ES-I3 (cell line): ENCODE measurements around the gene GOSR2.

Experiments used
- H3K36me3 ChIP-seq: 2 replicates; pipeline ENCODE4 v1.6.1; 2013; ENCODE audit warnings: mild to moderate bottlenecking, low read length, control low read depth, moderate library complexity; ENCODE audit not compliant: insufficient read depth
- H3K4me1 ChIP-seq: 2 replicates; pipeline ENCODE4 v1.6.1; 2013; ENCODE audit warnings: mild to moderate bottlenecking, control low read depth, low read length; ENCODE audit not compliant: insufficient read depth
- H3K9ac ChIP-seq: 2 replicates; pipeline ENCODE4 v1.6.1; 2013; ENCODE audit warnings: low read depth, mild to moderate bottlenecking, low read length, moderate library complexity
- H3K9me3 ChIP-seq: 2 replicates; pipeline ENCODE4 v1.6.1; 2013; ENCODE audit warnings: mild to moderate bottlenecking, low read length, moderate library complexity; ENCODE audit not compliant: control insufficient read depth, insufficient read depth

The GOSR2 gene

DNA sequence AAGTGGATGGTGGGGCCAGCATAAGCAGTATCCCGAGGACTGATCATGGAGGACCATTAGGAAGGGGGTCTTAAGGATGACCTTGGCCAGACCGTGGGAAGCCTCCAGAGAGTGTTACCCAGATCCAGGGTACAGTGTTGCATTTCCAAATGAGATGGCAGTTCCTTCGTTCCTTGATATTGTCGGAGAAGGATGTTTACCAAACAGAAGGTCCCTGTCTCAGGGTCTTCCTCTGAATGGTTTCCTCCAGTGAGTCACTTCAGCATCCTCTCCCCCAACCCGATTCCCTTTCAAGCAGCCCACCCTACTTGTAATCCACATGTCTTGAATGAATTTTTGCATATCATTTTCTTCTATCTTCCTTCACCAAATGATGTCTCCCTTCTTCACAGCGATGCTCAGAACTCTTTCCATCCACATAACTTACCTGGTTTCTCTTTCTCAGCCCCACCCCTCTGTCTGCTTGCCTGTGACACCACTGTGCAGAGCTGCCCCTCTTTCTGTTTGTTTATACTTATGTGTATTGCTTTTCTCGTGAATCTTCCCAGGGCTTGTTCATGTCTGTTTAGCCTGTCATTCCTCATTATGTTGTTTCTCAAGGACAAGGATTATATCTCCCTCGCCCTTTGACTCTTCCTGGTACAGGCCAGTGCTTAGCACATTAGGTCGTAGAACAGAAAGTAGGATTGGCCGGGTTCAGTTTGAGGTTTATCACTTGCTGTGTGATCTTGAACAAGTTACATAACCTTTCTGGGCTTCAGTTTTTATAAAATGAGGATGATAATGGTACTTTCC, 5.7 kb downstream of the GOSR2 start:
- Histone ChIP-seq H3K36me3 (peaks cover 32% of the 10 kb centered on the region), H3K4me1 (peaks cover 7% of the 10 kb centered on the region; the same call in 1 of the 2 replicates), H3K9me3 (no peaks in the 10 kb centered on the region), H3K9ac (no peak overlapping the region)

DNA sequence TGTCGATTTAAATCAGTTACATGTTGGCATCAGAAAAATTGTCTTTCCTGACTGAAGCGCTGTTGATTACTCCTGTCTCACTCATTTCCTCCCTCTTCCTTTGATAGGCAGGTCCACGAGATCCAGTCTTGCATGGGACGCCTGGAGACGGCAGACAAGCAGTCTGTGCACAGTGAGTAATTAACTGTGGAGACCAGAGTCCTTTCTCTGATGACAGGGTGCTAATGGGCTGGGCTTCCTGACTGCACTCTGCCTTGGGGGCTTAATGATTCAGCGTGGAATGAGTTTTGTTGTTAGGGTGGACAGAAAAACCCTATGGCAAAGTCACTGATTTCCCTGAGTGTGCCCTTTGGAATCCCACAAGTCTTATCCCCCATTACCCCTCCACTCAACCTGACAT, 6.5 kb downstream of the GOSR2 start:
- H3K4me1 ChIP-seq: peaks cover 1% of the 10 kb centered on the region; the same call in 1 of the 2 replicates
- no peaks in the 10 kb centered on the region for H3K9me3 ChIP-seq
- H3K36me3 ChIP-seq: peaks cover 36% of the 10 kb centered on the region
- no peak overlapping the region for H3K9ac ChIP-seq

DNA sequence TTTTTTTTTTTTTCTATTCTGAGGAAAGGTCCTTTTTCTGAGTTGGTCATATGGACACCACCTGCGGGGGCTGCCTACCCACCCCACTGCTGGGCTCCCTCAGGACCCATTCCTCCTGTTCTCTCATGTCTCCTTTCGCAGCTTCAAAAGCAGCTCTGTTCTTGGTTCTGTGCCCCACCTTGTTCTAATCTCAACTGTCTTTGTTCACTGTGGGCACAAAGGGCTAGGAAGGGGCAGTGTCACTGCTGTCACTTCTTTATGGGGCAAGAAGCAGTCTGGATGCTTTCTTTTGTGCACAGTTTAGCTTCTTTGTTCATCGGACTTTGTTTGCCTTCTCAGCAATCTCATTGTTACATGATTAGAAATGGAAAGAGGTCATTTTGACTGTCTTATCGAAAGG, 7.1 kb downstream of the GOSR2 start:
- no peak overlapping the region for H3K9ac ChIP-seq
- H3K9me3 ChIP-seq: no peaks in the 10 kb centered on the region
- H3K4me1 ChIP-seq: no peaks in the 10 kb centered on the region
- H3K36me3 ChIP-seq: peaks cover 40% of the 10 kb centered on the region

DNA sequence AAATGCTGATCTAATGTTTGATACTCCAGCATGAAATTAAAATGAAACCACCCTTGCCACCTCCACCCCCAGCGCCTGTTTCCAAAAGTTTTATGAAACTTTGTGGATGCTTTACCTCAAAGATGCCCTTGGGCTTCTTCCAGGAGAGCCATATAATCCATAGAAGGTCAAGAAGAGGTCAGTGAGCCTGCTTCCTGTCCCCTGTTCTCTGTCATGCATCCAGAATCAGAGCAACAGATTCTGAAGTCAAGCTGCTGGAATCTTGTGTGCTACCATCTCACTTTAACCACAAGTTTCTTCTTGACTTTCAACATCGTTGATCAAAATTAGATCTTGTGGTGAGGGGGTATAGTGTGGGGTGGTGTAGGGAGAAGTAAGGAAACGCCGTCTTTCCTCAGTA, 8.6 kb downstream of the GOSR2 start:
- Histone ChIP-seq H3K36me3 (peaks cover 55% of the 10 kb centered on the region), H3K9me3 (no peaks in the 10 kb centered on the region), H3K4me1 (no peaks in the 10 kb centered on the region), H3K9ac (no peak overlapping the region)

GRCh38 chr17:46935658-46936266, 12.8 kb downstream of the GOSR2 start:
- H3K4me1 ChIP-seq: no peaks in the 10 kb centered on the region
- H3K9ac ChIP-seq: no peak overlapping the region
- peaks cover 60% of the 10 kb centered on the region for H3K36me3 ChIP-seq
- no peaks in the 10 kb centered on the region for H3K9me3 ChIP-seq

DNA sequence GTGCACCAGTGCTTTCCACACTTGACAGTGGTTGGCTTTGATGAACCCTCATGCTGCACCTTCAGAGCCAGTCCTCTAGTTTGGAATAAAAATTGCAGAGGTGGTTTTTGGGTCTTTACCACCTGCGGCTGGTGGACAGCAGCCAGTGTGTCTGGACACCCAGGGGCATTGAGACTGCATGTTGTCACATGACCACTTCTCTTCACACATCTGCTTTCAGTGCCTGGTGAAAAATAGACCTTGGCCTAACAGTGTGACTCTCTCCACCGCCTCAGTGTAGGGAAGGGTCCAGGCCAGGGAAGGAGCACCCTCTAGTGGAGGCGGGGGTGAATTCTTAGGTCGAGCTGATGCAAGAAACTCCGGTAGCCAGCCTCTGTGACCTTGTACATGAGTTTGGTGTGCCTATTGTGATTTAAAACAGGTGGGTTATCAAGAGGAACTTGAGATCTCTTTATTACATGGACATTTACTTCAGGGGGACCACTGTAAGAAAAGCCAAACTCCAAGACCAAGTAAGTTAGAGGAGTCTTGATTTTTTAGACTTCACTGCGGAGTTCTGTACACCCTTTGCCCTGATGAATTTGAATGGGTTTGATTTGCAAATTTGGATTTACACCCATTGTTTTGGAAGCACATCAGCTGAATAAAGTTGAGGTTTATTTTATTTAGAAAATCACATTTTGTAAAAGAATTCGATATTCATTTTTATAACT, 17.9 kb downstream of the GOSR2 start:
- Histone ChIP-seq H3K36me3 (peaks cover 16% of the 10 kb centered on the region), H3K9ac (no peak overlapping the region), H3K4me1 (peaks cover 28% of the 10 kb centered on the region; the same call in 1 of the 2 replicates), H3K9me3 (no peaks in the 10 kb centered on the region)

- Histone ChIP-seq H3K36me3 (peaks cover 5% of the 10 kb centered on the region; the same call in 1 of the 2 replicates), H3K9ac (no peak overlapping the region), H3K9me3 (no peaks in the 10 kb centered on the region), H3K4me1 (peaks cover 28% of the 10 kb centered on the region; the same call in 1 of the 2 replicates)
Observed at GRCh38 chr17:46942441-46943217, 19.7 kb downstream of the GOSR2 start.

DNA sequence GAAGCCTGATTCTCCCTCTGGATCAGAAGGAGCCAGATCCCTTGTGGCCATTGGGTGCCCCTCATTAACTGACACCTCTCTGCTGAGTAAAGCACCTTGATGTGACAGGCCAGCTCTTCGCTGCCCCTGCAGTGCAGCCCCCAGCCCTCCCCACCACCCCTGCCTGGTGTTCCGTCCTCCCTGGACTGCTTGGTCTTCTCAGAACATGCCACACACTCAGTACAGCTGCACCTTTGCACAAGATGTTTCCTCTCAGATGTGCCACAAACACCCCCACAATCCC, 20.2 kb downstream of the GOSR2 start:
- Histone ChIP-seq H3K4me1 (peaks cover 28% of the 10 kb centered on the region; the same call in 1 of the 2 replicates), H3K9me3 (no peaks in the 10 kb centered on the region), H3K36me3 (peaks cover 5% of the 10 kb centered on the region; the same call in 1 of the 2 replicates), H3K9ac (no peak overlapping the region)

DNA sequence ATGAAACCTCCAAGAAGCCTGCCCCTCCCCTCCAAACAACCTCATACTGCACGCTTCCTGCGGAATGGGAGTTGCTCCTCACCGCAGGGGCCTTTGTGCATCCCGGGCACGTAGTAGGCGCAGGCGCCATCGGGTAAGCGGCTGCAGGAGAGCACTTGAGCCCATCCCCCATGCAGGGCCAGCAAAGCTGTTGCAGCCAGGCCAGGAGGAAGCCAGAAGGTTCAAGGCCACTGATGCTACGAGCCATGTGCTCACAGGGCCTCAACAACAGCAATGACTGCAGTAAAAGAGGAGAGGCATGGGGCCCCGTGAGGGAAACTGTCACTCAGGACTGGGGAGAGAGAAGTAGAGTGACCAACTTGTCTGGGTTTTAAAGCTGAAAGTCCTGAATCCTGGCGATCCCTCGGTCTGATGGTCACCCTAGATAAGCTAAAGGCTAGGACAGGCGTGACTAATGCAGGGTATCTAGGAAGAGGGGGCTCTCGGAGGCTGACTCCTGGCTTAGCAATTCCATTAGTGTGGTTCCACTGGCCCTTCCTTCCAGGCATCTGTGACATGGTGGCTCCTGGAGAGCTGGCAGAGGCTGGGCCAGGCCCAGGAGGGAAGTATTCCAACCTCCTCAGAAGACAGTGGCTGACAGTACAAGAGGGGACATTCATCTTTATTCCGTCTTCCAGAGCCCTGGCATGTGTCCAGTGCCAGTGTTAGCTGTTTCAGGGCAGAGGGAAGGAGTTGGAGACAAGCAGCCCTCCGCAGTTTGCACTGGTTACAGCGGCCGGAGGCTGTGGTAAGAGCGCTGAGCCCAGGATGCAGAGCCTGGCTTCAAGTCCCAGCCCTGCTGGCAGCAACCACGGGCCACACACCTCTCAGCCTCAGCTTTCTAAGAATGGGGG, 20.8 kb downstream of the GOSR2 start:
- Histone ChIP-seq H3K4me1 (peaks cover 28% of the 10 kb centered on the region; the same call in 1 of the 2 replicates), H3K9me3 (no peaks in the 10 kb centered on the region), H3K36me3 (peaks cover 3% of the 10 kb centered on the region; the same call in 1 of the 2 replicates), H3K9ac (no peak overlapping the region)

- Histone ChIP-seq H3K9ac (no peak overlapping the region), H3K9me3 (no peaks in the 10 kb centered on the region), H3K36me3 (no peaks in the 10 kb centered on the region), H3K4me1 (peaks cover 28% of the 10 kb centered on the region; the same call in 1 of the 2 replicates)
Observed at GRCh38 chr17:46944931-46945330, 22.0 kb downstream of the GOSR2 start.

GRCh38 chr17:46947216-46947615, 24.3 kb downstream of the GOSR2 start:
- Histone ChIP-seq H3K4me1 (peaks cover 35% of the 10 kb centered on the region; the same call in 1 of the 2 replicates), H3K36me3 (no peaks in the 10 kb centered on the region), H3K9me3 (no peaks in the 10 kb centered on the region), H3K9ac (no peak overlapping the region)

DNA sequence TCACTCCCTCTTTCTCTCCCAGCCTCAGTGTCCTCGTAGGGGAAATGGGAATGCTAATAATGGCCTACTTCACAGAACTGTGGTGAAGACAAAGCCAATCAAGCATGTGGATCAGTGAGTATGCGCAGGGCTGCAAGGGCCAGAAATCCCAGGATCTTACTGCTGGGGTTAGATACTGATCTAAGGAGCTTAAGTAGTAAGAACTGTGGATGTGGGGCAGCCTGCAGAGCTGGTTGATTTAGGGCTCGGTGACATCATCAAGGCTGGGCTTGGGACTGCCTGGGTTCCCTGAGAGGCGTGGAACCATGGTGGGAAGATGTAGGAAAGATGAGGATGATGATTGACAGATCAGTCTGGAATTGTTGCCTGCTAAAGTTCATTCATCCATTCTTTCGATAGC, 25.6 kb downstream of the GOSR2 start:
- peaks cover 26% of the 10 kb centered on the region; the same call in 1 of the 2 replicates for H3K4me1 ChIP-seq
- H3K9me3 ChIP-seq: no peaks in the 10 kb centered on the region
- no peaks in the 10 kb centered on the region for H3K36me3 ChIP-seq
- H3K9ac ChIP-seq: no peak overlapping the region
